Bone marrow (tissue), 2 donors: Measurements from ENCODE around the gene RBM47.
A peak's percentile ranks its signal among the peaks of the same experiment; 100 is the strongest.
"Not testable (repeated sequence)": the region's sequence is repeated elsewhere in the genome, so short reads cannot be mapped to it uniquely, and the experiment has no call there.

Experiments used
- DNase-seq, 2 donors: peaks; one replicate each; lab custom pipeline; 2025; lab: John Stamatoyannopoulos, UW

Gene RBM47

DNA sequence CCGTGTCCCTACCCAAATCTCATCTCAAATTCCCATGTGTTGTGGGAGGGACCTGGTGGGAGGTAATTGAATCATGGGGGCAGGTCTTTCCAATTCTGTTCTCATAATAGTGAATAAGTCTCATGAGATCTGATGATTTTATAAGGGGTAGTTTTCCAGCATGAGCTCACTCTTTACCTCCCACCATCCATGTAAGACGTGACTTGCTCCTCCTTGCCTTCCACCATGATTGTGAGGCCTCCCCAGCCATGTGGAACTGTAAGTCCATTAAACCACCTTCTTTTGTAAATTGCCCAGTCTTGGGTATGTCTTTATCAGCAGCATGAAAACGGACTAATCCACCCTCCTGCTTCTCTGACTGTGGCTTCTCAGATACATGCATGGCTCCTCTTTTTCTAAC is 222.2 kb downstream of the RBM47 start:
- DNase-seq, result not testable (repeated sequence)

DNA sequence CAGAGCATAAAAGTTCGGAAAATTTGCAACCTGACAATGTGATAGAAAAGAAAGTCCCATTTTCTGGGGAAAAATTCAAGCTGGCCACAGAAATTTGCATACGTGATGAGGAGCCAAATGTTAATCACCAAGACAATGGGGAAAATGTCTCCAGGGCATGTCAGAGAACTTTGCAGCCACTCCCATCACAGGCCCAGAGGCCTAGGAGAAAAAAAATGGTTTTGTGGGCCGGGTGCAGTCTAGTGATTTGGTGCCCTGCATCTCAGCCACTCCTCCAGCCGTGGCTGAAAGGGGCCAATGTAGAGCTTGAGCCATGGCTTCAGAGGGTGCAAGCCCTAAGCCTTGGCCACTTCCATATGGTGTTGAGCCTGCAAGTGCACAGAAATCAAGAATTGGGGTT is 223.3 kb downstream of the RBM47 start:
- DNase-seq, result no peak

DNA sequence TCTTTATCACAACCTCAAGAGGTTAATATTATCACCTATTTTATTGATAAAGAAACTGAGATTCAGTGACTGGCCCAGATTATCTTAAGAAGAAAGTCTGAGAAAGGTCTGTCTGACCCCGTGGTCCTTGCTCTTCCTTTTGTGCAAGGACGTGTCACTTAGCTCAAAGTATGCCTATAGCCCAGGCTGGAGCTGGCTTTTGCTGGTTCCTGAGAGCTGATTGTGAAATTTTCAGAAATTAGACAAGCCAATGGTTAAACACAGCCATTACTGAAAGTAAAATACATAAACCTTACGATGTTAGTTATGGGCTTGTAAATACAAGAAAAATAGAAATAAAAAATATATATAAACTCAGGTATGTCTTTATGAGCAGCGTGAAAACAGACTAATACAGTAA is 224.5 kb downstream of the RBM47 start:
- no peak for DNase-seq

DNA sequence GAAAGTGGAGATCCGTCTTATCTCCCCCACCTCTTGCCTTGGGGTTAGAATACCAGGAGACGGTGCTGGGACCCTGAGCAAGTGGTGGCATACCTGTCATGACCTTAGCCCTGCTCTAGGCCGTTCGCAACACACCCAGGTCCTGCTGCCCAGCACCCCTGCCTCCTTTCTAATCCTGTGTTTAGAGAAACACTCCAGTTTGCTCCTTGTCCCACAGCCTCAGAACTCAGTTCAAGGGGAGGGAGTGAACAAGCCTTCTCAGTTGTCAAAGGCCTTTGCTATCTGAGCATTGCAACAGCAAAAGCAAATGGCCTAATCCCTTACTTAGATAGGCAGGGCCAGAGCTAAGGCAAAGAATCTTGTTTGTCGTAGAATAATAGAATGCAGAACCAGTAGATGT is 226.6 kb downstream of the RBM47 start:
- no peak for DNase-seq

DNA sequence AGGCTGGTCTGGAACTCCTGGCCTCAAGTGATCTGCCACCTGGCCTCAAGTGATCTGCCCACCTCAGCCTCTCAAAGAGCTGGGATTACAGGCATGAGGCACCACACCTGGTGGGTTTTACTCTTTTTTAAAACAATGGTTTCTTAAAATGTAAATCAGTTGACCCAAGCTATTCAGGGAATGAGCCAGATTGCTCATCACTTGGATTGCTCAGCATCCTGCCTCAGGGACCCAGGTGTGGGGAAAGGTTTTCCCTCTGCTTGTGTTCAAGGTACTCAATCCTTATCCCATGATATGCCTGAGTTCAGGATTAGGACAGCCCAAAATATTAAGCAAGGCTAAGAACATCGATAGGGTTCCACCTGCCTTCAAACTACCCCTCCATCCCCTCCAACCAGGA is 227.1 kb downstream of the RBM47 start:
- DNase-seq, result no peak

DNA sequence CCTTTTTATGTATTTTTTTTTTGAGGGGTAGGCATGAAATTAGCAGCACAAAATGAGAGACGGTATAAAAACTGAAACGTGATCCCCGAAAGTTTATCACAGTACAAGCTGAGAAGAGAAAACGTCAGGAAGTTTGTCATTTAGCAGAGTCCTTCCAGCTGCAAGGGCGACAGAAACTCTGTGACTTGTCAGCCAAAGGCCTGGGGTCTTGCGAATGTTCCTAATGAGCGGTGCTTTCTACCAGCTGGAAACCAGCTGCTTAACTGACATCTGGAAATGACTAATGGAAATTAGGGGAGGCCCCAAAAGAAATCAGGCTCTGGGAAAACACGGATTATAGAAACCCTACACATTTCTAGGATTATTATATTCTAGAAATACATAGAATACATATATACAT is 228.0 kb downstream of the RBM47 start:
- DNase-seq, result no peak

DNA sequence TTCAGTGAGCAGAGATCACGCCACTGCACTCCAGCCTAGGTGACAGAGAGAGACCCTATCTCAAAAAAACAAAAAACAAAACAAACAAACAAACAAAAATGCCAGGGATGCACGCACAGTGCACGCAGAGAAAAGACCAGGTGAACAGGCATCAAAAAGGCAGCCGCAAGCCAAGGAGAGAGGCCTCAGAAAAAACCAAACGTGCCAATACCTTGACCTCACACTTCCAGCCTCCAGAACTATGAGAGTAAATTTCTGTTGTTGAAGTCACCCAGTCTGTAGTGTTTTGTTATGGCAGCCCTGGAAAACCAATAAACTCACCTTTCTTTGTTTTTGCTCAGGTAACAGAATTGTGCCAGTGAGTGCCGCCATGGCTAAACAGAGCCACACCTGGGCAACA is 228.6 kb downstream of the RBM47 start:
- DNase-seq, result no peak

DNA sequence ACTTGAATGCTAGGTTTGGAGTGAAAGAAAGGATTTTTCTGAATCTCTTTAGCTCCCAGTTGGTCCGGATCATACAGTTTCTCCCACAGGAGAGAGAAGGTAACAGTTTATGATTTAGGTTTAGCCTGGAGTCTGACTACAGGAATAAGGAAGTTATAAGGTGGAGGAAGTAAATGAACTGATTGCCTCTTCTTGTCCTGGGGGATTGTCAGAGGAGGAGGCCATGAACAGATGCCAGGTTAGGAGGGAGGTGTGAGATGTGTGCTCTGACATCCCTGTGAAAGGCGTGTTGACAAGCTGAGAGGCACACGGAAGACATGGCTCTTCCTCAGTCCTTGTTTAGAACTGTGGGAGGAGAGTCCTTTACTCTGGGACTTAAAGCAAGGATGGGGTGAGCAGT is 230.1 kb downstream of the RBM47 start:
- DNase-seq, result no peak

DNA sequence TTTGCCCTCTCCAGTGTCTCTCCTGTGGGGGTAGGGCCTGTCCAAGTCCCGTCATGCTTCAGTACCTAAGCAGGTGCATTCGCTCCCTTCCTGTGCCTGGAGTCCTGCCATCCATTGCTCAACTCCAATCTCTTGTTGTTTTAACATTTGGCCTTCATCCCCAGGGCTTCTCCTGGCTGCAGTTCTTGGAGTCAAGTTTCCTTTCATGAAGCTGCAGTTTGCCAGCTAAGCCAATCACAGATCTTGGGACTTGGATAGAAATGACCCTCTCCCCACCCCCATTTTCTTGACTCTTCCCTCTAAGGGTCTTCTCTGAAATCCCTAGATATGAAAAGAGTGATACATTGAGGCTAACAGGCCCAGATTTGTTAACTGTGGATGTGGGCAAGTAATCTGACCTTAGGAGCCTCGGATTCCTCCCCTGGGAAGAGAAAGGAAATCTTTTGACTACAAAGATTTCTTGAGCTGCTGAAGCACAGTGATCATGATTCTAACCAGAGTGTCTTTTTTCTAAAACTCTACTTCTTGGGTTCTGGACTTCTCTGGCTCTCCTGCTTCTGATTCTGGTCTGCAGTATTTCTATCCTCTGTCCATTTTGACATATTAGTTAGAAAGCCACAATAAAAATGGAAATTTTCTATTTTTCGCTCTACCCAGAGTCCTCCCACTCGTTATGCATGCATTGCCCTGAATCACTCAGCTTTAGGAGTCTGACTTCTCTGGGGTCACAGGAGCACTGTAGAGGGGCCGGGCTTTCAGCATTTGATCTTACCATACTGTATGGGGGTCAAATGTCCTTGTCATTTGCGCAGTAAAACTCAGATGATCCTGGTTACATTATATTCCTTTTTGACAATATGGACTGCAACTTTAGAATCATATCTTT is 233.5 kb downstream of the RBM47 start:
- no peak for DNase-seq

DNA sequence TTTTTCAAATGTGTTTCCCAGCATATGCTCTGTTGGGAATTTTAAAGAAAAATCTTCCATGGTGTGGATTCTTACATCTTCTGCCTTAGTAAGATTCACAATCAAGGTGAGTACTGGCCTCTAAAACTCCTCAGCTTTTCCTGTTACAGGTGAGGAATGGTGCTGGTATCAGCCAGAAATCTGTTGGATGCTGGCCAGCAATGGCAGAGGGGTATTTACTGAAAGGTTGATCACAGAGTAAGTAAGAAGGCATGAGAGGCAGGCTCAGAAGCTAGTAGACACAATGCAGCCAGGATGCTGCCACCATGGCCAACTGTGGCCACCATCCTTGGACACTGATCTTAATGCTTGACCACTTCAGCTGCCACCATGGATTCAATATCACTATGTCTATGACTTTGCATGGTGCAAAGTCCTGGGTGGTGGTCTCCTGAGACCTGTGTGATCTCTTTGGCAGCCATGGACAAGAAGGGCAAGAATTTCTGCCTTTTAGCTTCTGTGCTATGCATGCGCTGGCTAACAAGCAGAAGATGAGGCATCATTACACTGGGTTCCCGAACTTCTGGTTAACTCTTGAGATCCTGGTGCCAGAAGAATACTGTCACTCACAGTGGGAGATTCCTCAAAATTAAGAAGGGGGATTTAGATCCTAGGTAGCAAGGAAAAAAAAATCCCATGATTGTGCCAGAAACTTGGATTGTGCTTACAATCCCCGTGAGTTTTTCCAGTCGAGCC is 234.3 kb downstream of the RBM47 start:
- no peak for DNase-seq

DNA sequence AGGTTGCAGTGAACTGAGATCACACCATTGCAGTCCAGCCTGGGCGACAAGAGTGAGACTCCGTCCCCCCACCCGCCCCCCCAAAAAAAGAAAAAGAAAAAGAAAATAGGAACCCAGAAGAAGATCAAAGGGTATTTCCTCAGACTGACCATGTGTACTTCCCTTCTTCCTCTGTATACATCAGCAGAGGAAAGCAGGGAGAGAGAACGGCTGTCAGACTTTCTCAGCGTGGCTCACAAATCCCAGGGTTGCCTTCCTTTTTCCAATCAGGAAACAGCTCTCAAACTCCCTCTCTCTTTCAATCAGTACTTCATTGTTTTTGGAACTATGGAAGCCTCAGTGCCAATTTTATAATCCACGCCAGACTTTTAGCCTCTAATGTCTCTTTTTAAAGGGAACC is 235.4 kb downstream of the RBM47 start:
- no peak for DNase-seq

DNA sequence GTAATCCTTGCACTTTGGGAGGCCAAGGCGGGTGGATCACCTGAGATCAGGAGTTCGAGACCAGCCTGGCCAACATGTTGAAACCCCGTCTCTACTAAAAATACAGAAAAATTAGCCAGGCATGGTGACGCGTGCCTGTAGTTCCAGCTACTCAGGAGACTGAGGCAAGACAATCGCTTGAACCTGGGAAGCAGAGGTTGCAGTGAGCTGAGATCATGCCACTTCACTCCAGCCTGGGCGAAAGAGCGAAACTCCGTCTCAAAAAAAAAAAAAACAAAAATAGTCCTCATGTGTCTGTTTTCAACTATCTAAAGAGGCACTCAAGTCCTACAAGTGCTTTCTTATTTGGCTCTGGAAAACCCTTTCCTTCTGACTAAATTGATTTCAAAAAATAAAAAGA is 237.4 kb downstream of the RBM47 start:
- DNase-seq, result not testable (repeated sequence)

DNA sequence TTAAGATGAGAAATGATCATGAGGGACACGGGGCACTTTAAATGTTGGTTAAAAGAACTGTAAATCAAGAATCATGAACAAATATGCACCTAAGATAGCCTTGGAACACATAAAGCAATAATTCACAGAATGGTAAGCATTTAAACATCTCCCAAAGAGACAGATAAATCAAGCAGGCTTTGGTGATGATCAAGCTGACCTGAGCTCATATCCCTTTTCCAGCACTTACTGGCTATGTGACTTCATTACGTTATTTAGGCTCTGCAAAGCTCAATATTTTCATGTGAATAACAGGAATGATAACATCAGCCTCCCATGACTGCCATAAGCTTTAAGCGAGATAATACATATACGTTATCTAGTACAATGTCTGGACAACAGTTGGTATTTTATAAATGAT is 239.7 kb downstream of the RBM47 start:
- DNase-seq, result no peak

DNA sequence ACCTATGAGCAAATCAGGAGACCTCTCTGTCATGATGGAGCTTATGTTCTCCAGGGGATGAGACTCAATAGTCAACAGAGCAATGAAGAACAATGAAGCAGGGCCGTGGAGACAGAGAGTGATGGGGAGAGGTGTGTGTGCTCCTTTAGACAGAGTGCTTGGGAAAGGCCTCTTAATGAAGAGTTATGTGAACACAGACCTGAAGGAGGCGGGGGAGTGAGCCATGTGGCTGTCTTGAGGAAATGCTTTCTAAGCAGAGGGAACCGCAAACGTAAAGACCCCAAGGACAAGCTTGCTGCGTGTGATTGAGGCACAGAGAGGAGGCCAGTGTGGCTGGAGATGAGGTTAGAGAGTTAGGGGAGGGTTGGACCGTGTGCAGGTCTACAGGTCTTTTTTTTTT is 241.4 kb downstream of the RBM47 start:
- peak in 1 of 2 donors; percentile 28 for DNase-seq

DNA sequence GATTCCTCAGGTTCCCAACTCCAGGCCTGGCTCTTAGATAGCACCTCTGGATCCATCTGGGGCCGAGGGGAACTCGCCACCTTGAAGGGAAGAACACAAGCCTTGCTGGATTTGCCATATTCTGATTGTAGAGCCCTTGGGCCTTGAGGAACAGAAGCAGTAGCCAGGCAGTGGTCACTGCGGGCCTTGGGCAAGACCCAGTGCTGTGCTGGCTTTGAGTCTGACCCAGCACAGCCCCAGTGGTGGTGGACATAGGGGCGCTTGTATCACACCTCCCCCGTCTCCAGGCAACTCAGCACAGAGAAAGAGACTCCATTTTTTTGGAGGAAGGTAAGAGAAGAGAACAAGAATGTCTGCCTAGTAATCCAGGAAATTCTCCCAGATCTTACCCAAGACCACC is 249.0 kb downstream of the RBM47 start:
- DNase-seq, result no peak

DNA sequence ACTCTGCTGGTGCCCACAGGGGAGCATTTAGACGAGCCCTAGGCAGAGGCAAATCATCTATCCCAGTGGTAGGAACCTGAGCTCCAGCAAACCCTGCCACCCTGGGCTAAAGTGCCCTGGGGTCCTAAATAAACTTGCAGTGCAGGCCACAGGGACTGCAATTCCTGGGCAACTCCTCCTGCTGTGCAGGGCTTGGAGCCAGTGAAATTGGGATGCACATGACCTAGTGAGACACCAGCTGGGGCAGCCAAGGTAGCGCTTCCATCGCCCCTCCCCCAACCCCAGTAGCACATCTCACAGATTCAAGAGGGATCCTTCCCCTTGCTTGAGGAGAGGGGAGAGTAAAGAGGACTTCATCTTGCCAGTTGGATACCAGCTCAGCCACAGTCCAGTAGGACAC is 250.4 kb downstream of the RBM47 start:
- DNase-seq, result no peak

DNA sequence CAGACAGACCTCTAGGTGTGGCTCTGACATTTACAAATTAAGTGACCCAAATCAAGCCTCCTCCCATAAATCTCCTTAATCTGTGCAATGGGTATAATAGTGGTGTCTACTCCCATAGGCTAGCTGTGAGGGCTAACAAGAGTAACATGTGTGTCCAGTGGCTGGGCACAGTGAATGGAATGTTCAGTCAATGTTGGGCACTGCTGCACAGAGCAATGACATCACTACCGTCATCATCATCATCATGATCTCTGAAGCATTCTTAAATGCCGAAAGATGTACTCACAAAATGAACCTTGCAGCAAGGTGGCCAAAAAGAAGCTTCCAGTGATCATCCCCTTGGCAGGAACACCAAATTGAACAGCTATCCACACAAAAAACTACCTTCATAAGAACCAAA is 251.0 kb downstream of the RBM47 start:
- DNase-seq, result no peak

DNA sequence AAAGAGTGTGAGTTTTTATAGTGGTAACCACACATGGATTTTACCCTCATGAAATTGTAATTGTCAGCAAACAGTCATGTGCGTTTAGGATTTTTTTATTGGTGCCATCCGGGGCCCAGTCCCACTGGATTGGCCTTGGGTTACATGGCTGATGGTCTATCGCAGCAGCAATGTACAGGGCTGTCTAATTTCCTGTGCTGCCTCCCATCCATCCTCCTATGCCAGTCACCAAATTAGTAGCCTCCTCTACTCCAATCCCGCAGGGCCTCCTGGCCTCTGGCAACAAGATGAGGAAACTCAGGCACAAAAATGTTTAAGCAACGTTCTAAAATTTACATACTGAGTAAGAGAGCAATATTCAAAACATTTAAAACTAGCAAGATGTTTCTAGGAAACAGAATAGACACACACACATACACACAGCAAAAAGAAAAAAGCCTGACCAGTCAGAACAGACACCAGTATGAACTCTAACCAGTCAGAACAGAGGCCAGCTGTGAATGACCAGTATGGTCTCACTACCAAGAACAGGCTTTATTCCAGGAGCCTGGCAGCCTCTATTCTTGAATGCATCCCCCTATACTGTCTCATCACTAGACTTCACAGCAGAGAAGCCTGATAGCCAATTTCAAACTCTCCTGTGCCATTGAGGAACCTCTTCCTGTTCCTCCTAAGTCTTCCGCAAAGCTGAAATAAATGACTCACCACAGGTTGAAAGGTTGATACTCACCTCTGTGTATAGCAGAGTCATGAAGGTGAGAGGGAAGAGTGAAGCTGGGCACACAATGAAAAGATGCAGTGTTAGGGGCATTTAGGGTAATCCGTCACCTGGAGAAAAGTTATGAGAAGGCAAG is 251.9 kb downstream of the RBM47 start:
- no peak for DNase-seq

DNA sequence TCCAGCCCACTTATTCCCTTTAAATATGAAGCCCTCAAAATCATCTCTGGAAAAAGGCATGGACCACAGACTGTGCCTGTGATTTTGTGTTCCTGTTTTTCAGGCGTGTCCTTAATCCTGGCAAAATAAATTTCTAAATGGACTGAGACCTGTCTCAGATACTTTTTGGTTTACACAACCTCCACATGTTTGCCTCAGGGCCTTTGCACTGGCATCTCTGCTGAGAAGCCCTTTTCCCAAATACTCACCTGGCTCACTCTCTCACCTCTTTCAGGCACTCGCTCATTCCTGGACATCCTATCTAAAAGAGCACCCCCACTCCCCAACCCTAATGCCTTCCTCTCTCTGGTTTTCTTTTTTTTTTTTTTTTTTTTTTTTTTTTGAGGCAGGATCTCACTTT is 254.0 kb downstream of the RBM47 start:
- DNase-seq, result no peak

DNA sequence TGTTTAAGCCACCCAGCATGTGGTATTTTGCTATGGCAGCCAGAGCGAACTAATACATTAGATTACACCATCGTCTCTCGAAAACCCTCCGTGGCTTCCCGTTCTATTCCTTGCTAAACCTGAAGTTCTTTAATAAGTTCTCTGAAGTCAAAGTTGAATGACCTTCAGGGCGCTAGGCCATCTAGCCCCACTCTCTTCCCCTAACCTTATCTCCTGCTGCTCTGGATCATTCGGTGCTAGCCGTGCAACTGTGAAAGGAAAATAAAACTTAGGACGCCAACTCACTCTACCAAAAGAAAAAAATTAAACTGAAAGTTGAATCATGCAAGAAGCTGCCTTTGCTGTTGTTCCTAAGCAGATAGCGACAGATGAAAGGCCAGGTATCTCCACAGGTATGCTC is 254.6 kb downstream of the RBM47 start:
- DNase-seq, result no peak

DNA sequence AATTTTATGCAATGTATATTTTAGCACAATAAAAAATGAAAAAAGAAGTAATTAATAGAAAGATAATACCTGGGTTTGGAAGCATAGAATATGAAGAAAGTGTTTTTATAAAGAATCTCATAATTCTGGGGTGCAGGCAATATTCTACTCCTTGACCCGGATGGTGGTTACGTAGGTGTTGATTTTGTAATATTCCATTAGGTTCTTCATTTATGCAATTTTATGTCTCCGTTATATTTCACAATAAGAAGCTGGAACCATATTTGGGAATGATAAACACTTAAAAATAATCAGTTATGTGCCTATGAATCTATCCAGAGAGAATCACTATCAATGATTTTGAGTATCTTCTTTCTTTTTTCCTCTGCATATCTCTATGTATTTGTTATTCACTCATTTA is 256.0 kb downstream of the RBM47 start:
- DNase-seq, result no peak
